Dermis microvascular lymphatic vessel endothelial cell (primary cell): ENCODE measurements around the gene RNF220. TPM values are rescaled to one million over a fixed set of nuclear protein-coding genes. Genes with fewer than 3 reads are reported as not detected.

Experiments used
- DNase-seq, 2 donors: peaks; one replicate each; pipeline versions ENCODE4 v3.0.0 to v3.0.0-alpha.2; 2010; ENCODE audit warnings: low read depth in 2 of 2
- total RNA-seq: library from RNA; depleted of rRNA; stranded (reverse); fragments of >200 nt; gene quantifications from 2 replicates; pipeline ENCODE4 v1.2.1, GENCODE V29; 2014

Gene RNF220
- total RNA-seq, 1 donor from 2014 or later, result 45.6 TPM

GRCh38 chr1:44634606-44635189 is 229.6 kb downstream of the RNF220 start:
- no peak for DNase-seq

- no peak for DNase-seq
These were observed 230.4 kb downstream of the RNF220 start for GRCh38 chr1:44635439-44635838.

GRCh38 chr1:44636083-44636687 is 231.1 kb downstream of the RNF220 start:
- no peak for DNase-seq

- DNase-seq, result no peak
These were observed 231.9 kb downstream of the RNF220 start for GRCh38 chr1:44636688-44637598.

GRCh38 chr1:44637702-44638411 is 232.8 kb downstream of the RNF220 start:
- no peak for DNase-seq

GRCh38 chr1:44640200-44640853 is 235.3 kb downstream of the RNF220 start:
- no peak for DNase-seq

GRCh38 chr1:44641126-44642102 is 236.4 kb downstream of the RNF220 start:
- DNase-seq, result no peak

GRCh38 chr1:44642255-44642654 is 237.2 kb downstream of the RNF220 start:
- DNase-seq, result no peak

GRCh38 chr1:44642925-44643324 is 237.9 kb downstream of the RNF220 start:
- no peak for DNase-seq

GRCh38 chr1:44643721-44644334 is 238.8 kb downstream of the RNF220 start:
- DNase-seq, result no peak

- DNase-seq, result no peak
These were observed 239.8 kb downstream of the RNF220 start for GRCh38 chr1:44644806-44645205.

- DNase-seq, result no peak
These were observed 240.6 kb downstream of the RNF220 start for GRCh38 chr1:44645476-44646244.

GRCh38 chr1:44646261-44647110 is 241.4 kb downstream of the RNF220 start:
- no peak for DNase-seq

- DNase-seq, result no peak
These were observed 242.8 kb downstream of the RNF220 start for GRCh38 chr1:44647896-44648295.

- DNase-seq, result no peak
These were observed 243.6 kb downstream of the RNF220 start for GRCh38 chr1:44648529-44649250.

GRCh38 chr1:44649788-44650158 is 244.7 kb downstream of the RNF220 start:
- no peak for DNase-seq

GRCh38 chr1:44650159-44650831 is 245.2 kb downstream of the RNF220 start:
- no peak for DNase-seq
